Skeletal muscle satellite cell (primary cell): ENCODE data around the gene IFT27. TPM values are rescaled to one million over a fixed set of nuclear protein-coding genes. Genes with fewer than 3 reads are reported as not detected.

Experiments used
- H3K27me3 ChIP-seq: 2 replicates; pipeline ENCODE4 v1.7.0; 2013; ENCODE audit warnings: low read length; ENCODE audit not compliant: control insufficient read depth, insufficient read depth
- H3K36me3 ChIP-seq: 2 replicates; pipeline ENCODE4 v1.7.0; 2013; ENCODE audit warnings: mild to moderate bottlenecking, control low read depth, low read length; ENCODE audit not compliant: insufficient read depth
- H3K4me1 ChIP-seq: 2 replicates; pipeline ENCODE4 v1.7.0; 2013; ENCODE audit warnings: low read length; ENCODE audit not compliant: control insufficient read depth, insufficient read depth
- H3K4me2 ChIP-seq: 2 replicates; pipeline ENCODE4 v1.7.0; 2013; ENCODE audit warnings: mild to moderate bottlenecking, low read length
- H3K4me3 ChIP-seq: 2 replicates; pipeline ENCODE4 v1.7.0; 2013; ENCODE audit warnings: low read length
- H3K9ac ChIP-seq: 2 replicates; pipeline ENCODE4 v1.7.0; 2013; ENCODE audit warnings: mild to moderate bottlenecking, low read depth, low read length, moderate library complexity
- H3K9me3 ChIP-seq: replicated peaks from 2 replicates; pipeline ENCODE4 v1.7.0; 2013; ENCODE audit warnings: mild to moderate bottlenecking, control low read depth, low read length
- total RNA-seq: library from RNA; depleted of rRNA; stranded (reverse); fragments of >200 nt; gene quantifications from 2 replicates; pipeline ENCODE4 v1.2.3, GENCODE V29; 2012; rRNA removed

Gene IFT27
- total RNA-seq, result 17.0 and 20.8 TPM in 2 replicates

DNA sequence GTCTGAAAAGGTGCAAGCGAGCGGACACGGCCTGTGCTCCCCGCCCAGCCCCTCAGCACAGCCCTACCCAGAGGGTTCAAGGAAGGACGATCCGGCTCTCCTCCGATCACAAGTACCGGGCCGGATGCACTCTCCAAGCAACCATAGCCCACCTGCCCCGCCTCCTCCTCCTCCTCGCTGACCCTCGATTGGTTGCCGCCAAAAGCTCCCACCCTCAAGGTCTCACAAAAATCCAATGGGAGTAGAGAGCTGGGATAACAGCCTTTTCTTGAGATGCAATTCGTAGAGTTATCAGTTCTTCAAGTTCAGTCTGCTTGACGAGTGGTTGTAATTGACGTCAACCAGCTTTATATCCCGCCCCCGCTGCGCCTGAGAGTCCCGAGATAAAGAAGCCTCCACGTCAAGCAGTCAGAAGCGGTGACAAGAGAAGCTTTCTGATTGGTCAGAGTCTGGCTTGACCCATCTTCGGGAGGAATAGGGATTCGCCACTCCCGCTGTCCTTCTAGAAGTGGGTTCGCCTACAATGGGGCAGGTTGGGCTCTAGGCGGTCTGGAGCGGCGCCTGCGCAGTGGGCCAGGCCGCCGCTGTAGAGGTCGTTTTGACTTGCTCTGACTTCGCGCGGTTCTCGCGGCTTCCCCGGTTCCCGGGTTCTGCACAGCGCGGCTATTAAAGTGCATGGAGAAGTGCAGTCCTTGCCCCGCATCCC lies at the start of gene IFT27:
IFT27 (minus strand) TSS at position 156 of the 706 bp plus-strand sequence. CDS start 412 bp downstream, outside the sequence.
- peak within 1 kb of the TSS; percentile 75 for H3K4me3 ChIP-seq
- H3K27me3 ChIP-seq, result no peaks in the 10 kb centered on the region
- H3K9ac ChIP-seq, result peak within 1 kb of the TSS; percentile 81
- H3K36me3 ChIP-seq, result no peaks in the 10 kb centered on the region
- no peaks in the 10 kb centered on the region for H3K9me3 ChIP-seq
- peaks cover 13% of the 10 kb centered on the region for H3K4me1 ChIP-seq
- peak within 1 kb of the TSS; percentile 88 for H3K4me2 ChIP-seq

DNA sequence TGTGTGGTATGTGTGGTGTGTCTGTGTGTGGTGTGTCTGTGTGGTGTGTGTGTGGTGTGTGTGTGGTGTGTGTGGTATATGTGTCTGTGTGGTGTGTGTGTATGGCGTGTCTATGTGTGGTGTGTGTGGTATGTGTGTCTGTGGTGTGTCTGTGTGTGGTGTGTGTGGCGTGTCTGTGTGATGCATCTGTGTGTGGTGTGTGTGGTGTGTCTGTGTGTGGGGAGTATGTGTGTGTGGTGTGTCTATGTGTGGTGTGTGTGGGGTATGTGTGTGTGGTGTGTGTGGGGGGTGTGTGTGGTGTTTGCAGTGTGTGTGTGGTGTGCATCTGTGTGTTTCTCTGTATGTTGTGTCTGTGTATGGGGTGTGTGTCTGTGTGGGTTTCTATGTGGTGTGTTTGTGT lies 48.7 kb upstream of the IFT27 start:
- Histone ChIP-seq H3K9me3 (no peaks in the 10 kb centered on the region), H3K36me3 (no peaks in the 10 kb centered on the region), H3K27me3 (peaks cover 48% of the 10 kb centered on the region), H3K9ac (no peak overlapping the region), H3K4me3 (no peak overlapping the region), H3K4me2 (no peak overlapping the region), H3K4me1 (no peaks in the 10 kb centered on the region)

GRCh38 chr22:36823186-36823839 lies 47.4 kb upstream of the IFT27 start:
- no peaks in the 10 kb centered on the region for H3K9me3 ChIP-seq
- H3K36me3 ChIP-seq, result no peaks in the 10 kb centered on the region
- no peak overlapping the region for H3K9ac ChIP-seq
- peaks cover 62% of the 10 kb centered on the region for H3K27me3 ChIP-seq
- no peaks in the 10 kb centered on the region for H3K4me1 ChIP-seq
- no peak overlapping the region for H3K4me2 ChIP-seq
- no peak overlapping the region for H3K4me3 ChIP-seq

GRCh38 chr22:36822581-36822980 lies 46.7 kb upstream of the IFT27 start:
- Histone ChIP-seq H3K9ac (no peak overlapping the region), H3K4me2 (no peak overlapping the region), H3K36me3 (no peaks in the 10 kb centered on the region), H3K9me3 (no peaks in the 10 kb centered on the region), H3K4me1 (no peaks in the 10 kb centered on the region), H3K27me3 (peaks cover 68% of the 10 kb centered on the region), H3K4me3 (no peak overlapping the region)

- Histone ChIP-seq H3K4me3 (no peak overlapping the region), H3K36me3 (no peaks in the 10 kb centered on the region), H3K27me3 (peaks cover 81% of the 10 kb centered on the region), H3K9me3 (no peaks in the 10 kb centered on the region), H3K4me2 (no peak overlapping the region), H3K4me1 (no peaks in the 10 kb centered on the region), H3K9ac (no peak overlapping the region)
These were observed 43.2 kb upstream of the IFT27 start for GRCh38 chr22:36819112-36819511.

- Histone ChIP-seq H3K36me3 (no peaks in the 10 kb centered on the region), H3K4me2 (no peak overlapping the region), H3K9ac (no peak overlapping the region), H3K4me1 (no peaks in the 10 kb centered on the region), H3K4me3 (no peak overlapping the region), H3K27me3 (peaks cover 81% of the 10 kb centered on the region), H3K9me3 (no peaks in the 10 kb centered on the region)
These were observed 42.2 kb upstream of the IFT27 start for GRCh38 chr22:36818010-36818642.

DNA sequence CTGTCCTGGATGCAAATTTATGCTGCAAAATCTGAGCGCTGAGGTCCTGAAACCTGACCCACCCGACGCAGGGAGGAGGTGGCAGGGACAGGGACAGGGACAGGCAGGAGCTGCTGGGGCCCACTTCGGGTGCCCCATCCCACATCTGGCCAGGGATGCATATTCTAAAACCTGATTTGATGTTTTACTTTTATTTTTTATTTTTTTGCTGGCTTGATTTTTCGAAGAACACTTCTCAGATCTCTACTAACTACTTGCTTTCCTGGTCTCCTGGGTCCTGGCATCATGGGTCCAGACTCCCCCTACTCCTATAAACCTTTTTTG lies 41.6 kb upstream of the IFT27 start:
- Histone ChIP-seq H3K36me3 (no peaks in the 10 kb centered on the region), H3K4me3 (no peak overlapping the region)

DNA sequence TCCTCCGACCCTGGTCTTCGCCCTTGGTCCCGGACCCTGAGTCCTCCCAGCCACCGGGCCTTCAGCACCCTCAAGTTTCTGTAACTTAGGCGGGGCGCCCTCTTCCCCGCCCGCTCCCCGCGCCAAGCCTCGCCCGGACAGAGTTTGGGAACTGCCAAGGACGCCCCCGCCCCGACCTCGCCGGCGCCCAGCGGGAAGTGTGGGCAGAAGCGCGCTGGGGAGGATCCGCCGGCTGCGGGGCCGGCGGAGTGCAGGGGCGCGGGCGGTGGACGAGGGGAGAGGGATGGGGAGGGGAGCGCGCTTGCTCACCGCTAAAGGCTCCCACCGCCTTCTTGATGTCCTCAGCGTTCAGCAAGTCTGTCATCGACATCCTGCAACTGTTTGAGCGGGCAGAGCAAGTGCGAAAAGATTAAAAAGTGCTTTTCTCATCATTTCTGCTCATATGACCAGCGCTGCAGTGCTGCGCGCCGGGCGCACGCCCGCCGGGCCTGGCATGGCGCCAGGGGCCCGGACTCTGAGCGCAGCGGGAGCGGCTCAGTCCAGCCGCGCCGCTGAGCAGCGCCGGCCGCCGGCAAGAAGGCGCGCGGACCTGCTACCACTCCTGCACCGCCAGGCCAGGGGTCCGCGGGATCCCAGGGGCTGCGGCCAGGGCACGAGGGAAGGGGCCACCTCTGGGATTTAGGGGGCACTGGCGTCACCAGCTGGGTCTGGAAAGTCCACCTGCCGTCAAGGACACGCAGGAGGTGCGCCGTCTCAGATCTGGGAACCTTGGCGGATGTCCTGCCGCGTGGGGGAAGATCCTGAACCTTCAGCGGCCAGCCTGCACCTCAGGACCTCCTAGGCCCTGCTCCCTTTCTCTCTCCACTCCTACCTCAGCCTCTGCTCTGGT lies 41.0 kb upstream of the IFT27 start, which contains the start of gene PVALB:
PVALB (minus strand) TSS at position 400 of the 889 bp plus-strand sequence; CDS start at position 370, 30 bp downstream.
- H3K4me3 ChIP-seq, result no peak within 1 kb of the TSS

More for the DNA sequence above, 41.6 kb upstream of the IFT27 start:
- H3K4me2 ChIP-seq, result no peak overlapping the region
- peaks cover 85% of the 10 kb centered on the region for H3K27me3 ChIP-seq
- H3K4me1 ChIP-seq, result no peaks in the 10 kb centered on the region
- H3K9me3 ChIP-seq, result no peaks in the 10 kb centered on the region
- H3K9ac ChIP-seq, result no peak overlapping the region

GRCh38 chr22:36816339-36816635 lies 40.4 kb upstream of the IFT27 start:
- Histone ChIP-seq H3K27me3 (peaks cover 90% of the 10 kb centered on the region), H3K9ac (no peak overlapping the region), H3K4me1 (no peaks in the 10 kb centered on the region), H3K4me2 (no peak overlapping the region), H3K36me3 (no peaks in the 10 kb centered on the region), H3K9me3 (no peaks in the 10 kb centered on the region), H3K4me3 (no peak overlapping the region)

More for the DNA sequence above, 41.0 kb upstream of the IFT27 start, which contains the start of gene PVALB:
- H3K27me3 ChIP-seq, result peaks cover 89% of the 10 kb centered on the region
- no peaks in the 10 kb centered on the region for H3K9me3 ChIP-seq
- no peak within 1 kb of the TSS for H3K9ac ChIP-seq
- peak within 1 kb of the TSS; percentile 29 for H3K4me2 ChIP-seq
- H3K36me3 ChIP-seq, result no peaks in the 10 kb centered on the region
- H3K4me1 ChIP-seq, result no peaks in the 10 kb centered on the region

DNA sequence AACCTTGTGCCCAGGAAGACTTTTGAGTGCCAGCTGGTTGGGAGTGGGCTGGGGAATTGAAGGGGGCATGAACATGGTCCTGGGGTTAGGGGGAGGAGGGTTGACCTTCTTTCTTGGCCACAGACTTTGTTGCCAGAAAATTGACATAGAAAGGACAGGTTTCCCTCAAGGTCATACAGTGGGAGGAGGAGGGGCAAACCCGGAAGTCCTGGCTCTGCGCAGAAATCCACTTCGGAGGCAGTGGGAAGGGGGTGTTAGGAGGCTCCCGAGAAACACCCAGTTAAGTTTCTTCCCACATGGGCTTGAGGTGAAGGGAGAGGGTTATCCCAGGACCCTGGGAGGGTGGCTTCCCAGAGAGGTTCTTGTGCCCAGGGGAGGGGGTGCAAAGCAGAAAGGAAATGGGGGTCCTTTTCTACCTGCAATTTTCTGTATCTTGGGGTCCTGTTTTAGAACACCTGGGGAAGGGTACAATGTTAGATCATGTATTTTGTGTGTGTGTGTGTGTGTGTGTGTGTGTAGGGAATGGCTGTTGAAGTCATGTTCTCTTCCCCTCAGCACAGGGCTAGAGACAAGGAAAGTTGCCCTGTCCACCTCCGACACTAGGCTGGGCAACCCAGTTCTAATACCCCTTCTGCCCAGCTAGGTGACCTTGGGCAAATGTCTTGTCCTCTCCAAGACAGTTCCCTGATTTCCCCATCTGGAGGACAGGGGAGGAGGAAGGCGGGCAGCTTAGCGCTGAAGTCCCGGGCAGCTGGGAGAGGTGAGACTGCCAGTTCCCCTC lies 39.8 kb upstream of the IFT27 start:
- Histone ChIP-seq H3K9me3 (no peaks in the 10 kb centered on the region), H3K4me1 (no peaks in the 10 kb centered on the region), H3K4me3 (no peak overlapping the region), H3K9ac (no peak overlapping the region), H3K27me3 (peaks cover 89% of the 10 kb centered on the region), H3K36me3 (no peaks in the 10 kb centered on the region), H3K4me2 (no peak overlapping the region)
